Stimulated activated CD8-positive, alpha-beta memory T cell treated with anti-CD3 and anti-CD28 coated beads, Interleukin-4, amount 100 ng/mL, for 24 hours (primary cell): ENCODE results near the gene PHOSPHO1.
A peak's percentile ranks its signal among the peaks of the same experiment; 100 is the strongest.
"Not testable (repeated sequence)": the region's sequence is repeated elsewhere in the genome, so short reads cannot be mapped to it uniquely, and the experiment has no call there.

Source experiments
- DNase-seq: peaks from one replicate; pipeline ENCODE4 v3.0.0-alpha.2; 2020; ENCODE audit warnings: low read depth

PHOSPHO1 gene

DNA sequence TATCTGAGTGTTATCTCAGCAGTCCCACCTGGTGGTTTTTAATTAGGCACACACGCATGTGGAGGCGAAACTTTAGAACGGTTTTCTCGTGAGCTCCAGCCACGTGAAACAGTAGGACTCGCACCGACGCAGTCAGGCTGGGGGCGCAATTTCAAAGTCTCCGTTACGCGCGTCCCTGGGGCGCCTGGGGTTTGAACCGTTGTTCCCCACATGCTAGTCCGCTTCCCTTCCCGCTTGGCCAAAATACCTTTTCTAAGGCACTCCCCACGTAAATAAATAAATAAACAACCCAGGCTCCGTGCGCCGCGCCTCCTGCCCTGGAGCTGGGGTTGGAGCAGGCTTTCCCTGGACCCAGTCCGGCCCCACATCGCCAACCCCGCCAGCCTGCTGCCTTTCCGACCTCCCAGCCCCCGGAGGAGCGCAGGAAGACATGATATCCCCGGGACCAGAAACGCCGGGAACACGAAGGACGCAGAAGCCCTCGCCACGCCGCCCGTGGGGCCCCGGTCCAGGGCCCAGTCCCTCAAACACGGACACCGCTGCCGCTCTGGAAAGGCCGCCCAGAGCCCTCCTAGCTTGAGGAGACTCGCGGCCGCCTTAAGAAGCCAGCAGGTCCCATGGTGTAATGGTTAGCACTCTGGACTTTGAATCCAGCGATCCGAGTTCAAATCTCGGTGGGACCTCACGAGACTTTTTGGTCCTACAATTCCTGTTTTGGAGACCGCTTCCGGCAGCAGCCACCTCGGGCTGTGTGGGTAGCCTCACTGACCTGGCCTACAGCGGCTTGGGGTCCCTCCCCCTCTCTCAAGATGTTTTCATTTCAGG lies 38.5 kb downstream of the PHOSPHO1 start:
- peak; percentile 68 for DNase-seq

DNA sequence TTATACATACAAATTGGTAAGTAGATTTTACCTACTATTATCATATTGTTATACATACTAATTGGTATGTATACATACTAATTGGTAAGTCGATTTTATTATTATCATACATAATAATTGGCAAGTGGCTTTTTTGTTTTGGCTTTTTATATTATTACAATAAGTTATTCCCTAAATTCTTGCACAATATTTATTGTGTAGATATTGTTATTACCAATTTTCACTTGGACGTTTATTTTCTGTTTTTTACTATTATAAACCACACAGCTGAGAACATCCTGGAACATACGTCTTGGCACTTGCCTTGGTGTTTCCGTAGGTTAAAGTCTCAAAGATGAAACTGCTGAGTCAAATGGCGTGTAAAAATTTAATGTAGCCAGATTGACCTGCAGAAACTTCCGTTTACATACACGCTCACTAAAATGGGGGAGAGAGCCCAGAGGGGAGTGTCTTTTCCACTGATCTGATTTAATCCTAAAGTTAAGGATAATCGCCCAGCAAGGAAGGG lies 39.1 kb downstream of the PHOSPHO1 start:
- DNase-seq: no peak

DNA sequence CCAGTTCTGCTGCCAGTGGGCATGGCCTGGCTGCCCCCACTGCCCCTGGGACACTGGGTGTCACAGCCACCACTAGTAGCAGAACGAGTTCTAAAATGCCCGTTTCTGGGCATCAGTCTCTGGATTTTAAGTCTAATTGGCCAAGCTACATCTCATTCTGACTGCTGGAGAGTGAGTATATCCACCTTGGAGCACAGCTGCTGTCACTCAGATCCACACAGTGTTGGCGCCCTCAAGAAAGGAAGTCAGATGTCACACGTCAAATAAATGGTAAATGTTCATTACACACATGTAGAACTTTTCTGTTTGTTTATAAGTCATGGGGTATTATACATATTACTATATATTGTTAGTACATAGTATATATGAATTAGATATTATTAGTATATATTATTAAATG lies 39.7 kb downstream of the PHOSPHO1 start:
- no peak for DNase-seq

DNA sequence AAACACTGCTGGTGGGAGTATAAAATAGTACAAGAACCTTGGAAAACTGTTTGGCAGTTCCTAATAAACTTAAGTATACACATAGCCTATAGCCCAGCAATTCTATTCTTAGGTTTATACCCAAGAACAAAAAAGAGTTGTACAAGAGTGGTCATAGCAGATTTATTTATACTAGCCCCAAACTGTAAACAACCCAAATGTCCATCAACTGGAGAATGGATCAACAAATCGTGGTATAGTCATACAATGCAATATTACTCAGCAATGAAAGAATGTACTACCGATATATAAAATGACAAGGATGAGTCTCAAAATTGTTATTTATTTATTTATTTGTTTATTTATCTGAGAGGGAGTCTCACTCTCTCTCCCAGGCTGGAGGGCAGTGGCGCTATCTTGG lies 43.3 kb downstream of the PHOSPHO1 start:
- DNase-seq: no peak

DNA sequence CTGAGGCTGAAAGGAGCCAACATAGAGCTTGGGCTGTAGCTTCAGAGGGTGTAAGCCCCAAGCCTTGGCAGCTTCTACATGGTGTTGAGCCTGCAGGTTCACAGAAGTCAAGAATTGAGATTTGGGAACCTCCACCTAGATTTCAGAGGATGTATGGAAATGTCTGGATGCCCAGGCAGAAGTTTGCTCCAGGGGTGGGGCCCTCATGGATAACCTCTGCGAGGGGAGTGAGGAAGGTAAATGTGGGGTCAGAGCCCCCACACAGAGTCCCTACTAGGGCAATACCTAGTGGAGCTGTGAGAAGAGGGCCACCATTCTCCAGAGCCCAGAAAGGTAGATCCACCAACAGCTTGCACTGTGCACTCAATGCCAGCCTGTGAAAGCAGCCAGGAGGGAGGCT lies 45.2 kb downstream of the PHOSPHO1 start:
- DNase-seq: not testable (repeated sequence)

DNA sequence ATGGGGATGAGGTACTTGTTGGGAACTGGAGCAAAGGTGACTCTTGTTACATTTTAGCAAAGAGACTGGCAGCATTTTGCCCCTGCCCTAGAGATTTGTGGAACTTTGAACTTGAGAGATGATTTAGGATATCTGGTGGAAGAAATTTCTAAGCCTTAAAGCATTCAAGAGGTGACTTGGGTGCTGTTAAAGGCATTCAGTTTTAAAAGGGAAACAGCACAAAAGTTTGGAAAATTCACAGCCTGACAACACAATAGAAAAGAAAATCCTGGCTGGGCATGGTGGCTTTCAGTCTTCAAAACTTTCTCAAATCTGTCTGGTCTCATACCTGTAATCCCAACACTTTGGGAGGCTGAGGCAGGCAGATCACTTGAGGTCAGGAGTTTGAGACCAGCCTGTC lies 46.1 kb downstream of the PHOSPHO1 start:
- DNase-seq: not testable (repeated sequence)

DNA sequence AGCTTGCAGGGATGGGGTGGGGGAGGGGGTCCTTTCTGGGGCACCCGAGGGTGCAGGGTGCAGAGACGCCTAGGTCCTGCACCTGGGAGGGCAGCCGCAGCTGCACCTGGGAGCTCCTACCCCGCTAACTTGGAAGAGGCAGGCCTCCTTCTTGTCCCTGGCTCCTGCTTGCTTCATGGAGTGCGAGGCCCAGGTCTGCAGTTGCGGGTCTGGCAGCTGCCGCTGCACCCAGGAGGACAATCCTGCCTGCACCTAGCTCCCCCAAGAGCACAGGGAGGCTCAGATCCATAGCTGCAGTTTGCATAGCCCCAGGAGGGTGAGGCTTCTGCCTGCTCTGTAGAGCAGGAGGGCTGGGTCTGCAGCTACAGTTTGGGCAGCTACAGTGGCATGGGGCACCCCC lies 46.8 kb downstream of the PHOSPHO1 start:
- DNase-seq: no peak

DNA sequence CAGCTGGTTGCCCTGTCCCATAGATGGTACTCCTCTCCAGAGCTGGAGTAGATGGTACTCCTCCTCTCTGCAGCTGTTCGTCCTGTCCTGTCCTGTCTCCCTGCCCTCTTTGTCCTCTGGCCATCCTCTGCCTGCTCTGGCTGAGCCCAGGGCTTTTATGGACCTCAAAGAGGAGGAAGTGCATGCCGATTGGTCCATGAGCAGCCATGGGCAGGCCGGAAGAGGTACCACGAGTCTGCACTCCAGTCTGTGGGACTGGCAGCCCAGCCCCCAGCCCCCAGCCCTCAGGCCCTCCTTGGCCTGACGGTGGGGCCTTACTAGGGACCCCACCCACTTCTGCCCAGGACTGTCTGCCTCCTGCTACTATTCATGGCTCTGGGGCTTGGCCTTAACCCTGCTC lies 47.2 kb downstream of the PHOSPHO1 start:
- DNase-seq: no peak

DNA sequence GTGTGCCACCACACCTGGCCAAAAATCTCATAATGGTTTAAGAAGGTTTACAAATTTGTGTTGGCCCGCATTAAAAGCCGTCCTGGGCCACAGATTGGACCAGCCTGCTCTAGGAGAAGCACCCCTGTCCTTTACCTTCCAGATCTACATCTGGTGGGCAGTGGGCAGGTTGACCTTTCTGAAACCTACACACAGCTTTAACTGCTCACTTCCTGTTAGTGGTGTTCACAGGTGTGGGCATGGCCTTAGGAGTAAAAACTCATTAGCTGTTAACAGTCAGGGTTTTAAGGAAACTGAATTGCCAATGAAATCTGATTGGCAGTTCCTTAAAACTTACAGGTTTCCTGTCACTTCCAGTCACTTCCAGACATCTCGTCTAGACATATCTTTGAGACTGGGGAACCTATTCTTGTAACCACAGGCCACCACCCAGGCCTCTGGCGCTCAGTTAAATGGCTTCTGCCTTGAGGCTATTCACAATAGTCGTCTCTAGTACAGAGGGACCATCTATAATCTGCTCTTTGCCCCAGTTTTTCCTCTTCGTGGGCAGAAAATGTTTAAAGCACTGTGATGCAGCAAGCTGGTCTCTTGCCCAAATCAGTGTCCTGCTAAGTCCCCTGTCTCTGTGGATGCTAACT lies 49.5 kb downstream of the PHOSPHO1 start:
- DNase-seq: no peak

DNA sequence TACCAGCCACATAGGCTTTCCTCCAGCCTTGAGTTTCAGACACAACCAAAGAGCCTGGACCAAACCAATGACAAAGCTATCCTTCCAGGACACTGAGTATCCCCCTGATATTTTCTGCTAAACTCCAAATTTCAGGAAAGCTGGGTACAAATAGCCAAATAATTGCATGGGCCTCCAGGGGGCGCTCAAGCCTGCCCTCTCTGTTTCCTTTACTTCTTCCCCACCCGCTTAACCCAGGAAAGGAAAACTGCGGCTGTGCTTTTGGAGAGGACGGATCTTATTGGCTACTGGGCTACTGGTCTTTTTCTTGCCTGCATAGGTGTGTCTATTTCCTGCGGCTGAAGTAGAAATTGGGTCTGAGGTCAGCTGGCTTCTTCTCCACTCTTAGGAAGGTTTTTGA lies 50.3 kb downstream of the PHOSPHO1 start:
- DNase-seq: peak; percentile 48

DNA sequence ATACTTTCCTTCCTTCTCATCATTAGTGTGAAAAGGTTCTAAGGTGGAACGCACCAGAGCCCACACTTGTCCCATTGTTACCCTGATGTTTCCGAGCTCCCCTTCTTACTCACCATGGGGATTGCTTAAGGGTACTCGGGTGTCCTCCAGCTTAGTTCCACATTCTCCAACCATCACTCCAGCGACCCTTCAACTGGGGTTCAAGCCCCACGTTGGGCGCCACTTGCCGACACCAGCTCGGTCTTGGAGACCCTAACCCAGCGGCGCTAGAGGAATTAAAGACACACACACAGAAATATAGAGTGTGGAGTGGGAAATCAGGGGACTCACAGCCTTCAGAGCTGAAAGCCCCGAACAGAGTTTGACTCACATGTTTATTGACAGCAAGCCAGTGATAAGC lies 54.6 kb downstream of the PHOSPHO1 start:
- DNase-seq: not testable (repeated sequence)
